NCI-H1105 (cell line): ENCODE data around the gene TPCN2.
"Not testable (repeated sequence)": the region's sequence is repeated elsewhere in the genome, so short reads cannot be mapped to it uniquely, and the experiment has no call there.

Source experiments
- DNase-seq: peaks from one replicate; lab custom pipeline; 2025; lab: John Stamatoyannopoulos, UW

Gene TPCN2

DNA sequence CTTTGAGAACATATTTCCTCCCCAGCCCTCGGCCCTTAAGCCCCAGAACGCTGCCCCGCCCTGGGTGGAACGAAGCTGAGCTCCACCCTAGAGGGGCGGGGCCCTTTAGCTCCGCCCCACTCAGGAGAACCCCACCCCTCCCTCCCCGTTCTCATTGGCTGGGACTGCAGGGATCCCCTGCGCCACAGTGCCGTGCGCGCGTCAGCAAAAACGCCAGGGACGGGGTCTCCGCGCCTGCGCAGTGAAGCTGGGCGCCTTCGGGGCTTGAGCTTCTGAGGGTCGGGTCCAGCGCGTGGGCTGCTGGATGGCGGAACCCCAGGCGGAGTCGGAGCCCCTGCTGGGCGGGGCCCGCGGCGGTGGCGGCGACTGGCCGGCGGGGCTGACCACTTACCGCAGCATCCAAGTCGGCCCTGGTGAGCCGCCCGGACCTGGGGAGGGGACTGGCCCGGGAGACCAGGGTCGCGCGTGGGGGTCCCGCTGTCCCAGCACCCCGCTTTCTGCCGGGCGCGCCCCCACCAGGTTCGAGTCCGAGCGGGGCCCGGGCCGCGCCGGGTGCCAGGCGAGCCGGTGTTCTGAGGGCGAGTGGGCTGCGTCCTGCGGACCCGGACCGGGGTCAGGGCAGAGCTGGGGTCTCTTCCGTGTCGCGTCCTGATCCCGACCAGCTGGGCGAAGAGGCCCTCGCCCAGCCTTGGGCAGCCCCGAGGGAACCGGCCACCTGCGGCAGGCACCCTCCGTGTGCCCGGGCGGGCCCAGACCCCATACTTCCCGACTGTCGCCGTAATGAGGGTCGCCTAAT is at the start of gene TPCN2:
Gene TPCN2, plus strand, starts transcription at position 239 of the 796 bp plus-strand sequence. Its CDS starts 66 bp downstream, at position 305.
- DNase-seq: peak; percentile 92

DNA sequence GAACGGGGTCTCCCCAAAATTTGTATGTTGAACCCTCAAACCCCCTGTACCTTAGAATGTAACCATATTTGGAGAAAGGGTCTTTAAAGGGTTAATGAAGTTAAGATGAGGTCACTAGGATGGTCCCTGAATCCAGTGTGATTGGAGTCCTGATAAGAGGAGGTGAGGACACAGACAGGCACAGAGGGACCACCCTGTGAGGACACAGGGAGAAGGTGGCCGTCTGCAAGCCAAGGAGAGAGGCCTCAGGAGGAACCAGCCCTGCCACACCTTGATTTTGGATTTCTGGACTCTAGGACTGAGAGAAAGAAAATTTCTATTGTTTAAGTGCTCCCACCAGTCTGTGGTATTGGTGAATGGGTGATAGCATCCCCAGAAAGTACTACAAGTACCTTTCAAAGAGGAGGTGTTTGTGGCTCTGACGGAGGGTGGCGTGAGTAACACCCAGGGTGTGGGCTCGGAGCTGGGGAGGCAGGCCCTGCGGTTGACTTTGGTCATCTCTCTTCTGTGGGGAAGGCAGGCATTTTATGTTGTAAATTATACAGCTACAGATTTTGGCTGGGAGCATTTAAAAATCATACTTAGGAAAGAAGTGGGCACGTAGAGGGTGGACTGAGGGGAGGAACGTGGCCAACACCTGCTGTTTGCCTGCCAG is 49.5 kb upstream of the TPCN2 start:
- no peak for DNase-seq

DNA sequence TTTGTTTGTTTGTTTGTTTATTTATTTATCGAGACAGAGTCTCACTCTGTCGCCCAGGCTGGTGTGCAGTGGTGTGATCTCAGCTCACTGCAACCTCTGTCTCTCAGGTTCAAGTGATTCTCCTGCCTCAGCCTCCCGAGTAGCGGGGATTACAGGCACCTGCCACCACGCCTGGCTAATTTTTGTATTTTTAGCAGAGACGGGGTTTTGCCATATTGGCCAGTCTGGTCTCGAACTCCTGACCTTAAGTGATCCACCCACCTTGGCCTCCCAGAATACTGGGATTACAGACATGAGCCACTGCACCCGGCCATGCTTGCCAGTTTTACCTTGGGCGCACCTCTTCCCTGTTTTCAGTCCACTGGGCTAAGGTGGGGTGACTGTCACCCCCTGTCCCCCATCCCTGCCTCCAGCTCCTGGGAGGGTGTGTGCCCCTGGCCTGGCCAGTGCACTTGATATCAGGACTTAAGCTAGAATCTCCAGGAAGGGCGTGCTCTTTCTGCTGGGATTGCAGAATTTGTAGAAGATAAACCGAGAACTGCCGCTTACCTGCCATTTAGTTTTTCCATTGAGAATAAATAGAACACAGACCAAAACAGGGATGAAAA is 48.9 kb upstream of the TPCN2 start:
- not testable (repeated sequence) for DNase-seq

DNA sequence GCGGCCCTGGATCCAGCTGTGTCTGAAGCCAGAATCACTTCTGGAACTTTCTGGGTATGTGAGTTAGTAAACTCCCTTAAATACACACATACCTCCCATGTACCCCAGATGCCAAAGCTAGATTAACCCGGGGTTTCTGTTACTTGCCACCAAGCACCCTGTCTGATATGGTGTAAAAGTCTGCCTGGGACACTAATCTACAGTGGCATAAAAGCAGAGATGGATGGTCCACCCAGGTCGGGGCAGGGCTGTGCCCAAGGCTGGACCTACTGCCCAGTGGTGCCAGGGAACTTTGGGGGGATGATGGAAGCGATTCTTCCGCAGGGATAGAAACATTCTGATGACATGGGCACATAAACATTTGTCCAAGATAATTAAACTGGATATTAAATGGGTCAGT is 48.3 kb upstream of the TPCN2 start:
- DNase-seq: no peak

DNA sequence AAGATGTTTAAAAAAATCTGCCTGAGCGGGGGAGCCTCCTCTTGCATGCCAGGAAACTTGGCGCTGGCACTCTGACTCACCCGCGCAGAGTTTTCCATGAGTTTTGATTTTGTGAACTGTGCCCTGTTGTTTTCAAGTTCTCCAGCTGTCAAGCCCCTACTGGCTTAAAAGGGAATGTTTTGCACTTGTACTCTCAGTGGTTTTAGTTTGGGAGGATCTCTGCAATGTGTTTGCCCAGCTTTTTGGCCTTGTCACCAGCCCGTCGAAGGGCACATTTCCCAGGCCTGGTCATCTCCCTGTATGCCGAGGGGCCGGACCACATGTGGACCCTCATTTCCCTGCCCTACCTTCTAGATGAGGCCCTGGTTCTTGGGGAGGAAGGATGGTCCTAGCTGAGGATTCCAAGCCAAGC is 47.9 kb upstream of the TPCN2 start:
- no peak for DNase-seq

DNA sequence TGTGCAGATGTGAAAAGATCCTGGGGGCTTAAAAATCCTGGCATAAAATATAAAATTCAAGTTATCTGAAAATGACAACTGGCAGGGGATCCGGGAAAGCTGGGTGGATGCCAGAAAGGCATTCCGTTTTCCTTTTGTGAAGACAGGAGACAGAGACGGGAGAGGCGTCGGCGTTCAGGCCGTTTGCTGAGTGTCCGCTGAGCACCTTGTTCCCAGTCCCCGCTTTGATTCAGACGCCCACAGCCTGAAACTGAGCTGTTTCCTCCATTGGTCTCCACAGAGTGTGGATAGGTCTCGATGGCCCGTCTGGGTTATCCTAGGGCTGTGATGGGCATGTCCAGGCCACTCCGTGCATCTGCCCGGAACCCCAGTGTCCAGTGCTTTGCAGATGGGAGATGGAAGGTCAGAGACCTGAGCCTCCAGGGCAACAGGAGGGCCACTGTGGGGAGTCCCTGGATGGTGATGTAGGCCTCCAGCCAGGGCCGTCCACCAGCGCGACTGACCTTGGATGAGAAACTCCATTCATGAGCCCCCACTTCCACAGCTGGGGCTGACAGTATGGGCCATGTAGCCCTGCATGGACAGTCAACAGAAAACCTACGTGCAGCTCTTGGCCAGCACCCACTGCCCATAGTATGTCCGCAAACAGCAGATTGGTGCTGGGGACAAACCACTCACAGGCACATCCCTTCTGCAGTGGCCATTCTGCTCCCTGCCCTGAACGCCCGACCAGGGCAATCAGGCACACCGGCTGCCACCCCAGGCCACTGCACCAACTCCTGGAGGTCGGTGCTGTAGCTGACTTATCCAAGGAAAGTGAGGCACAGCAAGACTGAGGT is 47.3 kb upstream of the TPCN2 start:
- no peak for DNase-seq

DNA sequence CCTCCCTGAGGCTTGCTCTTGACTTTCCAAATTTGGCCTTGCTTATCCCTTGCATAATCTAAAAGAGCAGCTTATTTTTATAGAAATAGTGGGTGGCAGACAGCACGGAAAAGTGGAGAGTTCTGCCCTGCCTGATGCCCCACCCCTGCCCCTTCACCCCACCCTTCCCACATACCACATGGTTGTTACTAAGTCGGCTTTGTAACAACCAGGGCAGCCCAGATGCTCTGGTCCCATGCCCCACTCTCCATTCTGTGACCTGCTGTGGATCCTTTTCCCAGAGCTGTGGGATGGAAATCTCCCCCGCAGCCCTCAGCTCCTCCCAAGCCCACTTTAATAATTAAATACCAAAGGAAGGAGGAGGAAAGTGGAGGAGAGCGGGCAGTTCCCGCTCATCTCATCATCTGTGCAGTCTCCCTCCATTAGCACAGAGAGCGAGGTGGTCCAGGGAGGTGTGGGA is 46.6 kb upstream of the TPCN2 start:
- no peak for DNase-seq

DNA sequence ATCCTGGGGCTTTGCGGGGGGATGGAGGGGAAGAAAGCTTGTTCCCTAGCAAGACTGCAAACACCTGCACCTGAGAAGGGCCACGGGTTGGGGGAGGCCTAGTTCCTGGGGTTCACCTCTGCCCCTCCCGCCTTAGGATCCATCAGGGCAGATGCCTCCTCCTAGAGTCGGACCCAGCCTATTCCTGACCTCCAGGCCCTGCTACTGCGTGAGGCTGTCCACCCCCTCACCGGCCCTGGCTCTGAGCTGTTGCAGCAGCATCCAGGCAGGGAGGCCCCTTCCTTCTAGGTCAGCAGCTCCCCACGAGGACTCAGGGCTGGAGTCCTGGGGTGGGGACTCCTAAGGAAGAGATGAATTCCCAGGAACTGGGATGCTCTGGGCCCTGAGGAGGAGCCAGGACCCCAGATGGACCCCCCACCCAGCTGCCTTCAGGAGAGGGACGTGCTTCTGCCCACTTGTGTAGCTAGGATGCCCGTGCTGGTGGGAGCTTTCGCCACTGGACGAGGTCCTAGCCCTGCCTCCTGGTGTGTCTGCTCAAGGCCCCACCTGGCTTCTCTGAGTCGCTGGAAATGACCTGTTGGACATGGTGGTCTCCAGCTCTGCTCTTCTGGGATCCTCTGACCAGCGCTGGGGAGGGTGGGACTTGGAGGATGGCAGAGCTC is 46.0 kb upstream of the TPCN2 start:
- no peak for DNase-seq

DNA sequence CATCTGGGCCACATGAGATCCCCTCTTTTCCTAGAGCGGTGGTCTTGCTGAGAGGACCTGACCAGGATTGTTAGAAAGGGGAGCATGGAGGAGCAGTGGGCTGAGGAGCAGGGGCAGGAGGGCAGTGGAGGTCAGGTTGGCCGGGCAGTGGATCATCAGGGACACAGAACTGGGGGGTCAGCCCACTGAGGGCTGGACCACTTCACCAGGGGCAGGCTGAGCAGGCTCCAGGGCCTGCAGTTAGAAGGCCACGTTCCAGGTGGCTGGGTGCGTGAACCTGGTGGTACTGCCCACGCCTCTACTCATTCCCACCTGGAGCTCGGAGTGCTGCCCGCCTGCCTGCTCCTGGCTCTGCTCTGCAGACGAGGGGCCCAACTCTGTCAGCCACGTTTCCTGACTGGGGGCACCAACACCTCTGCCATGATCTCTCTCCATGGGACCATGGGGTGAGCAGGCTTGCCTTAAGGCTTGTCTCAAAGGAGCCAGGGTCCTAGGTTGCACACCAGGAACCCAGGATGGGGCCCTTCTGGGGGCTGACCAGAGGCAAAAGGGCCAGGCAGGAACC is 45.3 kb upstream of the TPCN2 start:
- DNase-seq: no peak

DNA sequence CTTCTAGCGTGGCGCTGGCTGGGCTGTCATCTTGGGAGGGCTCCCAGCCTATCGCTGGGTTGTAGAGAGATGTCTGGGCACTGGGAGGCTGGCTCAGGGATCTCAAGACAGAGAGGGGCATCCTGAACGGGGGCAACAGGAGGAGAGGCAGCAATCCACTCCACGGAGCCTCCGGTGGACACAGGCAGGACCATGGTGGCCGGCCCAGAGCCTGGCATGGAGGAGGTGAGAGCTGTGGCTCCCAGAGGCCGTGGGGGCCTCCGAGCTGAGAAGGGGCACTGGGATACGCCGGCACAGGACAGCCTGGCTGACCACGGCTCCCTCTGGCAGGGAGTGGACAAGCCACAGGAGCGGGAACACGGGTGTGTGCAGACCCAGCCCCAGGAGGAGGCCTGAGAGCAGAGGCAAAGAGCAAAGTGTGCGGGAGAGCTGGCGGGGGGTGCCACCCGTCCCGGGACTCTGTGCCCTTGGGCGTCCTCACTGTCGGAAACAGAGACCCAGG is 44.8 kb upstream of the TPCN2 start:
- DNase-seq: no peak

DNA sequence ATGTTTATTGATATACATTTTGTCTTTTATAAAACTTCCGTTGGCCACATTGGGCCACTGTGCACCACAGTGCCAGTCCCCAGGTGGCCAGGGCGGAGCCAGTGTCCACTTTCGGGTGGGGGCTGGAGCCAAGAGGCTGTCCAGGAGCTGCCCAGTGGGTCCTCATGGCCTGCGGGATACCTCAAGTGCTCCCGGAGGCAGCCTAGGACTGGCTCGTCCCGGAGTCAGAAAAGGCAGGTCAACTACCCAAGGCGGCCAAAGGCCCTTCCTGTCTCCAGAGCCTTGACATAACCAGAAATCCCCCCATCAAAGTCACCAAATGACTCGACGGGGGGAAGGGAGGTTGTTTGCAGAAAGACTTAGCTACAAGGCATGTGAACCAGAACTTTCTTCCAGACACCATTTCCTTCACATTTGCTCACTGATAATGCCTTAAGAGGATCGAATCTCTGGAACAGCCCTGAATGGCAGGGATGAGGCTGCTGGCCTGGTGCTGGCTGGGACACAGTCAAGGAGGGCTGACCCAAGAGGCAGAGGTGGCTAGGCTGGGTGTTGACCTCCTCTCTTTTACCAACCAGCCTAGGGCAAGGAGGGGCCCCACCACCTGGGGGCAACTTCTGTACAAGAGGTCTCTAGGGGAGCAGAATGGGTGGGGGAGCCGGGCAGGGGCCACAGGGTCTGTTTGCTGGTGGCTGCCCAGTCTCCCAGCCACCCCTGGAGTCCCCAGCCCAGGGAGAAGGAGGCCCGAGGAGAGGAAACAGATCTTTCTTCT is 44.1 kb upstream of the TPCN2 start:
- no peak for DNase-seq

DNA sequence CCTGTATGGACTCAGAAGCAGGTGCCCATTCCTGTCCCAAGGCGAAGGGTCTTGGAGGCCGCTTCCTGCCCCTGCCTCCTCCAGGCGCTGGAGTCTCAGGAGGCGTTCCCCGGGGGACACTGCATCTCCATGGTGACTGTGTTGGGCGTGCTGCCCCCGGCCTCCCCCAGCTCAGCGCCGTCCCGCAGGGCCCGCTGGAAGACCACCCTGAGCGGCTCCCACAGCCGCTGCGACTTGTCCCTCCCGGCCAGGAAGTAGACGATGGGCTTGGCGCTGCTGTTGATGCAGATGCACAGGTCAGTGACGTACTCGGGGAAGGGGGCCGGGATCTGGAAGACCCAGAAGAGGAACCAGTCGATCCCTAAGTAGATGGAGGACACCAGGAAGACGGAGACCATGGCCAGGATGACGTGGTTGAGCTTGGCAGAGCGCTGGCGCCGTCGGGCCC is 43.5 kb upstream of the TPCN2 start:
- DNase-seq: no peak

DNA sequence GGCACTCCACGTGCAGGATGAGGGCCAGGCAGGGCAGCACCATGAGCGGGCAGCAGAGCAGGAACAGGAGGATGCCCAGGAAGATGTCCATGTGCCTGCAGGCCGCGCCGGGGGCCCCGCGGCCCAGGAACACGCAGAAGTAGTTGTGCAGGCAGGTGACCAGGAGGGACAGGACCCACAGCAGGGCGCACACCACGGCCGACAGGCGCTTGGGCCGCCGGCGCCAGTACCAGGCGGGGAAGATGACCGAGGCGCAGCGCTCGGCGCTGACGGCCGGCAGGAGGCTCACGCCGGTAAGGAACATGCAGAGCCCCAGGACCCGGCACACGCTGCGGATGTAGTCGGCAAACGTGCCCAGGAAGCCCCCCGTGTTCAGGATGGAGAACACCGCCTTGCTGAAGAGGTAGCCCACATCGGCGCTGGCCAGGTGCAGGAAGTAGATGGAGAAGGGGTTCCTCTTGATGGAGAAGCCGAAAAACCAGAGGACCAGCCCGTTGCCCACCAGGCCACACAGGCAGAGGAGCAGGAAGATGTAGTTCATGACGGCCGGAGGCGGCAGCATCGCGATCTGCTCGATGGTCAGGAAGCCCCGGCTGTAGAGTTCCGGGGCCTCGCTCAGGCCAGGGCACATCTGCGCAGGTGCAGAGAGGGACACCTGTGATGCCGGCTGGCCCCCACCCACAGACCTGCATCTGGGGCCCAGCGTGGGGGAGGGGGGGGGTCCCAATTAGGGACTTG is 42.9 kb upstream of the TPCN2 start:
- no peak for DNase-seq

DNA sequence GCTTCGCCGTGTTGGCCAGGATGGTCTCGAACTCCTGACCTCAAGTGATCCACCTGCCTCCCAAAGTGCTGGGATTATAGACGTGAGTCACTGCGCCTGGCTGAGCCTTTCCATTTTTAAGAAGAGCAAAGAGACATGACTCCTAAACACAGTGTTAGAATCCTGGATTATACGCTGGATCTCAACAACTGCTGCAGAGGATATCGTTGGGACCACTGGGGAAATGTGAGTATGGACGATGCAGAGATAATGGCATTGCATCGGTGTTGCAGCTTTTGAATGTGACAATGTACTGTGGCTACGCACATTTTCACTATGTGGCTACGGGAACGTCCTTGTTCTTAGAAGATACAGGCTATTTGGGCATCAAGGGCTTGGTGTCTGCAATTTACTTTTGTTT is 41.9 kb upstream of the TPCN2 start:
- DNase-seq: no peak

DNA sequence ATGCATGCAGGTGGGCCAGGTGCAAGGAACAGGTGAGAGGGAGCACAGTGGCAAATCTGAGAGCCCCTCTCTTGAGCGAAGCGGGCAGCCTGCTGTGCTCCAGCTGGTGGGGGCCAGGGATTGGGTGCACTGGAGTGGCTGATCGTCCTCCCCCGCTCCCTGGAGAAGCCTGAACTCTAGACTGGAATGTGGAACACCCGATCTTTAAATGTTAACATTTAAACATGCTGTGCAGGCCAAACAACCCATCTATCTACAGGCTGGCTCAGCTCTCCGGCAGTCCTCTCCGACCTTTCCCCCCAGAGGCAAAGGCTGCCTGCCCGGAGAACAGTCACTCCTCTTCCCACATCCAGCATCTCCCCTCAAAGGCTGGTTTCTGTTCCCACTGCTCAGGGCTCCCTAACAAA is 40.8 kb upstream of the TPCN2 start:
- no peak for DNase-seq

DNA sequence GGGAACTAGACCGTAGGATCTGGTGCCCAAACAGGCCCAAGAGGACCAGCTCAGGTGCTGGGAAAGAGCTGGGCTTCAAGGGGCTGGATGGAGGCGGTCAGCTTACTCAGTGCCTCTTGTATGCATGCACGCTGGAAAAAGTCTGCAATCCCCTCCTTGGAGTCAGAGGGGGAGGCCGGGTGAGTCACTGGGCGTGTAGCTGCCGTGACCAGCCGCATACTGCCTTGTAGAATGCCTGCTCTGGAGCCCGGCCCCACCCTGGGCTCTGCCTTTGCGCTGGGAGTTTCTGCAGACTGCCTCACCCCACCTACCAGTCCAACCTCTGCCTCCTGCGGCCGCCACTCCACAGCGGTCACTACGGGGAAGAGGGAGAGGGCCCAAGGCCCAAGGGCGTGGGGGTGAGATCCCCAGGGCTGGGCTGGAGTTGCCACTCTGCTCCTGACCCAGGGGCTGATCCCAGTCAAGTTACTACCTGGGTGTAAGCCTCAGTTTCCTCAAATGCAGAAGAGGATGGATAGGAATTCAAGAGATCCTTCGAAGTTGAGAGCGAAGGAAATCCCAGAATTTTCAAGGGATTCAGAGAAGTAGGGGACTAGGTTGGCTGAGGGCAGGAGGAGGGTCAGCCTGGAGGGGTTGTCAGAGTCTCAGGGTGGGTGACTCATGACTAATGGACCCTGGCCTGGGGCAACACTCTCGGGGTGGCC is 39.8 kb upstream of the TPCN2 start:
- no peak for DNase-seq

DNA sequence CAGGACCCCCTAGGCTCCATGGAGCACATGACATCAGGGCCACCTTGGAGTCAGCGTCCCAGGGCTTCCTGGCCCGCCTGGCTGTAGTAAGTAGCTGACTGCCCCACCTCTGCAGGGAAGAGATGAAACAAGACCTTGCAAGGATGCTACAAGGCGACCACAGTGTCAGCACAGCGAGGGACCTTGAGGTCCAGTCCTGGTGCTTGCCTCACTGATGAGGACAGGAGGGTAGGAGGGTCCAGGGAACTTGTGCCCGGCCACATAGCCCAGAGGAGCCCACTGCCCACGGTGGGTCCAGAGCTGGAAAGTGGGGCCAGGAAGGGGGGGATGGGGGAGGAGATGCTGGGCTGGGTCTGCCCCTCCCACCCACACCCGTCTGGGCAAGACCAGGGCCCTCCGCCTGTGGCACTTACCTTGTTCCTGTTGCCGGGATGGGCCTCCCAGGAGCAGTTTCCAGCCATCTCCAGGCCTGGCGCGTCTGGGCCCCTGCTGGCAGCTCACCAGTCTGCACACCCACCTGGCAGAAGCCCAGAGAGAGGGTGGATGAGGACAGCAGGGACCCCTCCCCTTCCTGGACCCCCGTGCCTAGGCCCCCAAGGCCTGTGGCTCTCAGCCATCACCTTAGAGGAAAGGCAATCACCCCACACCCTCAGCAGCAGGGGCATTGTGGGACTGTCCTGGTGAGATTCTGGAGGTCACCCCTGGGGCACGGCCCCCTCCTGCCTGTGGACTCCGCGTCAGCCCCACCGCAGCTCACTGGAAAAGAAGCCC is 39.1 kb upstream of the TPCN2 start:
- DNase-seq: no peak

DNA sequence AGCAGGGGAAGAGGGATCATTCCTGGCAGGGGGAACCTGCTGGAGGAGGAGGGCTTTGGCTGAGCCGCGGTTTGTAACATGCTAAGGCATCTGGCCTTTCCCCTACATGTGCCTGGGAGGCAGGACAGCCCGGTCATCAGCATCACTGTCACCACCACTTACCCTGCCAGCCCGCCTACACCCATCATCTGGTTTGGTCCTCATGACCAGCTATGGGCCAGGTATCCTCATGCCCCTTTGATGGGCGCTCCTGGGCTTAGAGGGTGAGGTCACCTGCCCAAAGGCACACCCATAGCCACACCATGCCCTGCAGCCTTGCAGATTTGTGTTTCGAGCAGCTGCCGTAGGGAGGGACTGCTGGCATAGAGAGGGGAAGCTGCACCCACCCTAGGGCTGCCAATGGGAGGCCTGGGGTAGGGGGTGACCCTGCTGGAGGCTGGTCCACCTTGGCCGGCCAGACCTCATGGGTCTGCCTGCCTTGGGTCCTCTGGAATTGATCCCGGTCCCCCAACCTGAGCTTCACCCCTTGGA is 38.3 kb upstream of the TPCN2 start:
- no peak for DNase-seq
